Non-pigmented ciliary epithelial cell (primary cell): Measurements from ENCODE around the gene FBXO4.
"Not testable (repeated sequence)": the region's sequence is repeated elsewhere in the genome, so short reads cannot be mapped to it uniquely, and the experiment has no call there.

ENCODE experiments used
- DNase-seq: peaks from one replicate; pipeline ENCODE4 v3.0.0-alpha.2; 2010; ENCODE audit warnings: low read depth

The FBXO4 gene

DNA sequence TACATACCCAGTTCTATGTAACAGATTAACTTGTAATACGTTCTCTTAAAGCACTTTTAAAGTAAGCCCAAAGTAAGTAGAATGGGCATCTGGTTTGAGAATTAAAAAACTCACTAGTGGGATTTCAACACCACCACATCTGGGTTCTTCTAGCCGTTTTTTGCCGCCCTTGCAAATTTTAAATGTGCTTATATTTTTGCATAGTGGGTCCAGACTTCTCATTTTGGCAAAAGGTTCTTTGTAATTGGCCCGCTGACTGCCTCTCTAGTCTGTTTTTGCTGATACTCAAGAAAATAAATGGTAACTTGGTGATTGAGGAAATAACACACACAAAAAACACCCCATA lies 582 bp upstream of the FBXO4 start:
- DNase-seq = no peak

DNA sequence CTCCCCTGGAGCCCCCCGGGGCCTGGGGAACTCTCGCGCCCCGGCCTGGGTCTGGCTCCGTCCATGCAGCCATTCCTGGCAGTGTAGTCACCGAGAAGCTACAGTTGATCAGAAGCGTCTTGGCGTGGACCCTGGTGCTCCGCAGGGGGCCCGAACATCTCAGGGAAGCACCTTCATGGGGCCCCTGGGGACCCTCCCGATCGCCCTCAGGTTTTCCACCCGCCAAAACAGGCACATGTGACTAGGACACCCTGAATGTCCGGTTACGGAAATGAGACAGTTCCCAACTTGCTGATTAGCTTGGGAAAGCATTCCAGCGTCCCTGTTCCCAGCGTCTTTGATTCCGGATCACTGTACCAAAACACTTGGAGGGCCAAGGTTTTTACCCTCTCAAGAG lies 472 bp downstream of the FBXO4 start:
- DNase-seq = no peak

DNA sequence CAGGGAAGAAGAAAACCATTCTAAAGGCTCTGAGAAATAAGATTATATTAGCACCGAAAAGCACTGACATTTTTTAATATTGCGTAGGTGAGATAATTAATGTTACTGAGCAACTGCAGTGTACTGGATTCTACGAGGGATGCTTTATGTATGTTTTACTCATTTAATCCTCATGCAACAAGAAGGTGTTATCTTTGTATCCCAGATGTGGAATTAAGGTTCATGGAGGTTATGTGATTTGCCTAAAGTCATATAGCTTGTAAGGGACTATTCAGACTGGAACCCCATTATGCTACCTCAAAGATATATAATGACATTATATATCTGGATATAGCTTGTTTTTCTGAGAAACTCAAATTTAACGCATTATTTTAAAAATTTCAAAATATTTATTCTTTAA lies 2.5 kb downstream of the FBXO4 start:
- DNase-seq = no peak

DNA sequence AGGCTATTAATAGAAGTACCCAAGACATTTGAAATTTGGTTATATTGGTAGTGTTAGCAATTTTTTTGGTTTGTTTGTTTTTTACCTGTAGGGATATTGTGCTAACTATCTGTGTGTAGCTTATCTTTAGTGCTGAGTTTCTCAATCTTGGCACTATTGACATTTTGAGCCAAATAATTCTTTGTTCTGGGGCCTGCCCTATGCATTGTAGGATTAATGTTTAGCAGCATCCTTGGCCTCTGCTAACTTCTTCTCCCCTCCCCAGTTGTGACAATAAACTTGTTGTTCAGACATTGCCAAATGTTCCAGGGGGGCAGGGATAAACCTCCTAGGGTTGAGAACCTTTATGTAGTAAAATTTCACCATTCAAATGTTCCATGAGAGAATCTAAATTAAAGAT lies 4.0 kb downstream of the FBXO4 start:
- no peak for DNase-seq

DNA sequence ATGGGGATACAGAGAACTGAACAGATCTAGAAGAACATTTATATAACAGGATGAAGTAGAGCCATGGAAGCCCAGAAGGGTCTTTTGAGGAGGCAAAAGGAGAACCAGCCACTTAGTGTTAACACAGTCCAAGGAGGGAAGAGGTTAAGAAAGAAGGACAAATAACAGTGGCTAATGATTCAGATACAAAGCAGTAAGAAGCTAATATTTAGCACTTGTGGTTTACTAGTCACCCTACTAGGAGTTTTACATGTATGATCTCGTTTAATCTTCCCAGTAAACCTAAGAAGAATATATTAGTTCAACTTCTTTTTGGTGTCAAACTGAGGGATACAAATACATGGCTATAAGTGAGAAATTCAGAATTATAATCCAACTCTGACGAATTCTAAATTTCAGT lies 7.7 kb downstream of the FBXO4 start:
- DNase-seq = no peak

DNA sequence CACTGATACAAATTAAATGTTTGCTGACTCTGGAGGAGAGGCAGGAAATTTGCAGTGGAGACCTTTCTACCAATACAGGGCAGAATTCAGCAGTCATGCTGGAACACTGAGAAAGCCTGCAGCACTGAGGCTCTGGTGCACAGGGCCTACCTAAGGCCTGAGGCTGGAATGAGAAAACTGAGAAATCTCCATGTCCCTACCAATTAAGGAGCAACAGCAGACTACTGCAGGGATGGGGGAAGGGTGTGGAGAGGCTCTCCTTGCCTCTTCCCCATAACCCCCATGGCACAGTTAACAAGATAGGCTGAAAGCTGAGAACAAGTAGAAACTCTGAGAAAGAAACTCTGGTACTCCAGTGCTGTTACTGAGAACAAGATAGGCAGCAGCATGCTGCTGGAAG lies 10.5 kb downstream of the FBXO4 start:
- no peak for DNase-seq

DNA sequence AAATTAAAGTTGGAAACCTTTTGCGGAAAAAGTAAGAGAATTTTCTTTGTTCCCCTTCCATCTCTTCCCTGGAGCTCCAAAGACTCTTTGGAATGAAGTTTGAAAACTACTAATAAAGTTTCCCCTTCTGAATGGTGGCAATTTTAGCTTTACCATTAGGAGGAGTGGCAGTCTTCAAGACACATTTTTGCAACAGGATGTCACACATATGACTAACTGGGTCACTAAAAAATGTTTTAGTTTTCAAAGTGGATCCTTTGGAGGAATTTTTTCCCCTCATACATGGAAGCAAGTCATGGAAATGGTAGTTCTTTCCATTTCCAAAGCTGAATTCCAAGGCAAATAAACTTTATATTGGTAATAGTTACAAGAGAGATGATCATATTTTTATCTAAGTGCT lies 15.6 kb downstream of the FBXO4 start:
- no peak for DNase-seq

DNA sequence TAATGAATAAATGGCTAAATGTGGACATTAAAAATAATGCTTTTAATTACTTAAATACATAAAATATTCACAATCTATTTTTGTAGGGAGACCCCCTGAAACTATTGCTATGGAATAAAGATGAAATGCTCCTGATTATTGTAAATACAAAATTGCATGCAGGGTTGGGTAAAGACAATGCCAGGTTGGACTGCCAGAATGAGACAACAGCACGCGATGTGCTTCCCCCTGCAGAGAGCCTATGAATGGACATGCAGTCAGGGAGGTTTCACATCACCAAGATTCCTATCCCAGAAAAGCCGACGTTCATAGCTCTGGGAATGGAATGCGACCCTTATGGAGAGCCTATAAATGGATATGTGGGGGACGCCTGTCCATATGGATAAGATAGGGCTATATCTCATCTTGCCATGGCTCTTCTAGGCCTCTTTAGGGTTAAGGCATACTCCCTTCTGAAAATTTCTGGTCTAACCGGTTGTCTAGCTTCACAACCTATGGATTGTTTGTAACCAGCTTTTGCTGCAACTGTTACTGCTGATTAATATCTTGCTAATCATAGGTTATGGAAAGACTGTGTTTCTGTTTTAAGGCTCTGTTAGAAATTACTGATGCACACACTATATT lies 20.4 kb downstream of the FBXO4 start:
- not testable (repeated sequence) for DNase-seq

DNA sequence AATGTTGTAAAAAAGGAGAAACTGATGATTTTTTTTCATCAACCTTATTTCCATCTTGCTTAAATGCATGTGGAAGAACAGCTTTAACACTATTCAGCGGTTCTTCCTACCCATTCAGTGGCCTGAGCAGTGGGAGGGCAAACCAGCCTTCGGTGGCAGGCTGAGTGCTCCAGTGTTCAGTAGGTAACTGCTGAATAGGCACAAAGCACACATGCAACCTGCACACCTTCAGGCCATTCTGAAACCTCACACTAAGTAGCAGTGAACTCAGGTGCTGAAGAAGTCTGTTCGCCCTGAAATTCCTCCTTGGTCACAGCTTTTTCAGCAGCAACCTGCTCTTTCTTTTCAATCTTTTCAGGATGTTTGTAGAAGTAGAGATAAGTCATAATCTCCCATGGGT lies 26.1 kb downstream of the FBXO4 start:
- DNase-seq = no peak

DNA sequence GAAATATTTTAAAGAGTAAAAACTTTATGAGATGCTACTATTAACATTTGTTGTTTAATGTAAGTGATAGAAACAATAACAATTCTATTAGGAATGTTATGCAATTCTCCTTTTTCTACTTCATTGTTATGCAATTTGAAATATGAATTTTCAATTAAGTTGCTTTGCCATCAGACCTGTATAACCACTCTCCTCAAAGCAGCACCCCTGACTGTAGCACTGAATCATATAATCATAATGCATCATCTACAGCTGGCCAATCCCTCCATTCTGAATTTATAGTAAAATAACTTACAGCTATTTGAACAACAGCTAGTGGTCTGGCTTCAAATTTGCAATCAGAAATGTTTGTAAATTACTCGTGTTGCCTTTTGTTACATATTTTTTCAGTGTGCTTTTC lies 29.2 kb downstream of the FBXO4 start:
- no peak for DNase-seq

DNA sequence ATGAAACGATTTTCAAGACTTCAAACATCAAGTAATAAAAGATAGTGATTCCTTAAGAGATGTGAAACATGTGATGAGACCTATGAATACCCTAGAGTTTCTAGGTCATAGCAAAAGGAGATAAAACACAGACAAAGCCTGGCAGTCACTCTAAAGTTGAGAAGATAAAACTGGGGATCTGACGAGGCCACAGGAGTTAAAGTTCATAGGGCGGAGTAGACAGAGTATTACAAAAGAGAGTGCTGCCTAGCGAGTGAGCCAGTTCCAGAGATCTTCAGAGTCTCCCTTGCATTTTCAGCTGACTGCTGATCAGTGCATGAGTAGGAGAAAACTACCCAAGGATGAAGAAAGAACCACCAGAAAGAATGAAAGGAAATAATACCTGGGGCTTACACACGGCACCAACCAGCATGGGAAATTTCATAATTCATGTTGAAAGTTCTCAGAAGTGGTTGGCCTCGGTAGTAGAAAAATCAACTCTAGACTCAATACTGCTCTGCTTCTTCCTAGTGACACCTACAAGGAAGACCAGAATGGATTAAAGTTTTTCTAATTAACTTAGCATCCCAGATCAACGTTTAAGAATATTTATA lies 30.4 kb downstream of the FBXO4 start:
- DNase-seq = no peak

DNA sequence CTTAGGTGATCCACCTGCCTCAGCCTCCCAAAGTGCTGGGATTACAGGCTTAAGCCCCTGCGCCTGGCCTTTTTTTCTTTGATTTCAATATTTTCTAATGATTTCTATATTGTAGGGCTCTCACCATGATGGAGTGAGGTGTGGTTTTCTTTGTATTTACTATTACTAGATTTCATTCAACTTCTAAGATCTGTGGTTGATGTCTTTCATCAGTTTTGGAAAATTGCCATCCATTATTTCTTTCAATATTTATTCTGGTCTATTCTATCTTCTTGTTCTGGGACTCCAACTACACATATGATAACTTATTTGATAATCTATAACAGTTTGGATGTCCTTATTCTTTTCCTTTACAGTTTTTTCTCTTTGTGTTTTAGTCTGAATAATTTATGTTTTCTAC lies 31.9 kb downstream of the FBXO4 start:
- no peak for DNase-seq

DNA sequence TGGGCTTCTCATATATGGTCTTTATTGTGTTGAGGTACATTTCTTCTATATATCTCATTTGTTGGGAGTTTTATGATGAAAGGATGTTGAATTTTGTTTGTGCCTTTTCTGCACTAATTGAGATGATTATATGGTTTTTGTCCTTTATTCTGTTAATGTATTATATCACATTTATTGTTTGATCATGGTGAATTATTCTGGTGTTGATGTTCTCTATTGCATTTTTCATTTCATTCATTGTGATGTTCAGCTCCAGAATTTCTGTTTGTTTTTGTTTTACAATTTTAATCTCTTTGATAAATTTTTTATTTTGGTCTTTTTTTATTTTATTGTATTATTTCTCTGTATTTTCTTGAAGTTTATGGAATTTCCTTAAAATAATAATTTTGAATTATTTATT lies 35.4 kb downstream of the FBXO4 start:
- no peak for DNase-seq

DNA sequence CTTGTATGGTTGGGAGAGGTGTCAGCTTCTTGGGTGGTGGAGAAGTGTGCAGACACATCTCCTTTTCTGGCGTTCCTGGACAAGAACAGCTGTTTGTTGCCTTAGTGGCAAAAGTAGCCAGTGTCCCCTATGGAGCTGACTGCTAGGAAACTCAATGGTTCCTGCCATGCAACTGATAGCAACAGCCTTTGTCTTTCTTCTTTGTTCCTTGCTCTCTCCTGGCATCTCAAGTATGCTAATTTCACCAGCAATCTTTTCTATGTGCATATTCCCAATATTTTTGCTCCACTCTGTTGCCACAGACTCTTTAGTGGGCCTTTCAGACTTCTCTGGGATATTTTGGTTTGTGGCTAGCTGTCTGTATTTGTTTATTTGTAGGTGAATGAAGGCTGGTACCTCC lies 36.7 kb downstream of the FBXO4 start:
- no peak for DNase-seq

DNA sequence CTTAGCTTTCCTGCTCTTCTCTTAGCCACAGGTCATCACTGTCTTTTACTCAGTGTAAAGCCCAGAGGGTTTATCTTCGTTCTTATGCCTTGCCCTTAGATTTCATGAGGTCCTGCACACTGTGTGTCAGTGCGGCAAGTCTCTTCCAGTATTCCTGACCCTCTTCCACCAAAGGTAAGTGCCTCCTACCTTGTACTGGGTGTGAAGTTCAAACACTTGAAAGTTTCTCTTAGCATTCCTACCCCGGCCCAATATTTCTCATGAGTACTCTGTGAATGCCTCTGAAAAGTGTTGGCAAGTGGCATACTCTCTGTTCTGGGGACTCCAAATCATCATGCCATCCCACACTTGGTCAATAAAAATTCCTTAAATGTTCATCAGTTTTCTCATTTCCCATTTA lies 37.4 kb downstream of the FBXO4 start:
- DNase-seq = no peak

DNA sequence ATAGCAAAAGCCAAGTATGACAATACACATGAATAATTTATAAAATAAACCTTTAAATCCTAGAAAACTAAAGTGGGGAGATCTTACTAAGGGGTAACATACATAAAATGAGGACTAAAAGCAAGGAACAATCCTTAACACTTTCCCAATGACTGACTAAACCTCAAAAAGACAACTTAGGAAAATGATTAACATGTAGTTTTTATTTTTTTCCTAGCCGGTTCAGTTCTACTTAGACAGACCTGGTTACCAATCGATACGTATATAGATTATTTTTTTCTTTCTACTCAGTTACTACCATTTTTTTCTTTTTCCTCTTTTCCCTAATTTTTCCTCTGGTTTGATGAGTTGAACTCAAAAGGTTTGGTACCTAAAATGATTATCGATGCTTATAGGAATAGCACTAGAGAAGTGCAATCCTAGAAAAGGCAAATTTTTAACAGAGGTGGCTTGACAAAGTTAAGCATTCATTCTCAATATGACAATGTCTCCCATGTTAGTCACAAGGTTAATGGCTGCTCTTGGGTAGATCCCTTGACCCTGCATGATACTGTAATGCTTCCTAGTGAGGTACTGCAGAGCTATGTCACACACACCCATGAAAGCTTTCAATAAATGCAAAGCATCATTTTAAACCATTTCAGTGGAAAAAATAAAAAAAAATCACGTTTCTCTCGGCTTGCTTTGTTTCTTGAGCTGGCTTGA lies 41.5 kb downstream of the FBXO4 start:
- DNase-seq = no peak

DNA sequence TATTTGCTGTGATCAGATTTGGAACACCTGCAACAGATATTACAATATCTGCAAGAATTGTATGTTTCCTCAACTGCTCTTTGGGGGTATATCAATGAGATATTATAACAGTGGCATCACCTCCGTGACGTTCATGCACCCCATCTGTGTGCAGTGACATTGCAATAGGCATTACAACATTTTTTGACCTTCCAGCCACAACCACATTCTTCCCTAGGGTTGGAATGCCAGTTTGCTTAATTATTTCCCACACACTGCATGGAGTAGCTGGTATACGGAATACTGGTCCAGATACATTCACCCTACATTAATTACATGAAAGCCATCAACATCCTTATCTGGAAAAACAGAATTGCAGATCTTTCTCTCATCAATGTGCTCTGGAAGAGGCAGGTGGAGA lies 42.3 kb downstream of the FBXO4 start:
- DNase-seq = no peak

DNA sequence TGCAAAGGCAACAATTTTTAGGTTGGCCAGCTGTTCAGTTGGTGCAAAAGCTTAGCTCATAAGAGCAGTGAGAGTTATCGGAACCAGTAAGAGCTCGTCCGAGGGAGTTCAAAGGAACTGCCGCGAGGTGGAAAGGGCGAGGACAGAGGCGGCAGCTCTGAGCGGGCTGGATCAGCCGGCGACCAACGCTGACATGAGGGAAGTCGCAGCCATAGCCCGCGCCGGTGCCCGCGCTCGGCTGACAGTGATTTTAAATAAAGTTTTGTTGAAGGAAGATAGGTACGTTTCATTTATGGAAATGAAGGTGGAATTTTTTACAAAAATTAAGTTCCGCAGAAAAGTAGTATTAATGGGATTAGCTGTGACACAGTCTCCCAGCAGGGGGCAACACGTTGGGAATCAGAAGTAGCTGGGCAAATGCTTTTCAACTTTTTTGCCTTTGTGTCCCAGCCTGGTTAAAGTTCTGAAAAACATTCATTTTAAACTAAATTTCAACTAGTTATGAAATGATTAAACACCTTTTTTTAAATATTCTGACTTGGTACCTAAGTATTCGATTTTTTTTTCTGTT lies 43.2 kb downstream of the FBXO4 start:
- no peak for DNase-seq

DNA sequence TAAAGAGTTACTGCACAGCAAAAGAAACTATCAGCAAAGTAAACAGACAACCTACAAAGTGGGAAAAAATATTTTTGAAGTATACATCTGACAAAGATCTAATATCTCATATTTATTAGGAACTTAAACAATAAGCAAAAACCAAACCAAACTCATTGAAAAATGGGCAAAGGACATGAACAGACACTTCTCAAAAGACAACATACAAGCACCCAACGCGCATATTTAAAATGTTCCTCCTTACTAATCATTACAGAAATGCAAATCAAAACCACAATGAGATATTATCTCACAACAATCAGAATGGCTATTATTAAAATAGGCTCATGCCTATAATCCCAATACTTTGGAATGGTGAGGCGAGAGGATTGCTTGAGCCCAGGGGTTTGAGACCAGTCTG lies 48.0 kb downstream of the FBXO4 start:
- DNase-seq = no peak

DNA sequence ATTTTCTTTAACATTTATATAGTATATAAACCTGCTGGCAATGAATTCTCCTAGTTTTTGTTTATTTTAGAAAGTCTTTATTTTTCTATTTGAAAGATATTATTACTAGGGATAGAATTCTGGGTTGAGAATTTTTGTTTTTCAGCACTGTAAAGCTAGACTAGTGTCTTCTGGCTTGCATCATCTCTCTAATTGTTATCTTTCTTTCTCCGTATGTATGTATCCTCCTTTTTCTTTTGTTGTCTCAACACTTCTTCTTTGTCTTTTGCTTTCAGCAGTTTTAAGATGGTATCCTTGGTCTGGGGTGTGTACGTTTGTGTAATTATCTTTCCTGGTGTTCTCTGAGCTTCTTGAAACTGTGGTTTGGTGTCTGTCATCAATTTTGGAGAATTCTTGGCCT lies 48.8 kb downstream of the FBXO4 start:
- DNase-seq = no peak

DNA sequence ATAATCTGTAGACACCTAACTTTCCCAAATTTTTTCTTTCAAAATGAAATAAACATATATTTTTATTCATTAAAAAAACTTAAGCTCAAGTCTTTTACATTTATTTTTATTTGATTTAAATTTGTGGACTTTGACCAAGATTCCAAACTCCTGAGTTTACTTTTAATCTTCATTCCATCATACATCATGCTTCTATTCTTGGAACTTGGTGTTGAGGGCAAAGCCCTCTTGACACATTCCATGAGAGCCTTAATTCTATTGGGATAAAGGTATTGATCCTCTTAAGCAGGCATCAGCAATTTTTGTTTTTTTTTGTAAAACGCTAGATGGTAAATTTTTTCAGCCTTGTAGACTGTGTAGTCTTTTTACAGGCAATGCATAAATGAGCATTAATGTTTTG lies 53.6 kb downstream of the FBXO4 start:
- no peak for DNase-seq

DNA sequence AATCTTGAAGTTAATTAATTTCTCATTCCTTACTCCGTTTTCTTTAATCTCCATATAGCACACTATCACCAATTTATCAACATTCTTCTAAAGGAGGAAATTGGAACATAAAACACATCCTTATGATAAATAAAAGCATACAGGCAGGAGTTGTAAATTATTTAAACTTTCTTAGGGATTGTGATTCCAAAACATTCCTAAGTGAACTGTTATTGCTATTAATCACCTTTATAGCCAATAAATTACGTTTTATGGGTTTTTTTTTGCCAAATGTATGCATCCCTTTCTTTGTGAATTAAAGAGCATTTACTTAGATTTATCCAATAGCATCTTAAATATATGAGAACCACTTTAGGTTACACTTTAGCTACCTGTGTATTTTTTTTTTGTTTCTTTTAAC lies 55.3 kb downstream of the FBXO4 start:
- DNase-seq = no peak

DNA sequence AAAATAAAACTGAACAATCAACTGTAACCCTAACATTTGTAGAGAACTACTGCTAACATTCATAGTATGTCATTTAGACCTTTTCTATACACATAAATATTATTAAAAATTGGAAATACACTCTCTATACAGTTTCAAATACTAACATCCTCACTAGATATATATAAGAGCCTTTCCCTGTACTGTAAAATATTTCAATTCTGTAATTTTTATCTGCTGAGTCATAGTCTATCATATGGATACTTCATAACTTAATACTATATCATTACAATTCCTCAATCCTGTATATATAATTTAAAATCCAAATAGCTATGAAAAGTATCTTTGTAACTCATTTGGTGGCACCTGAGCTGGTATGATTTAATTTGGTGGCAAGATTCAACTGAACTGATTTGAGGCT lies 55.8 kb downstream of the FBXO4 start:
- no peak for DNase-seq

DNA sequence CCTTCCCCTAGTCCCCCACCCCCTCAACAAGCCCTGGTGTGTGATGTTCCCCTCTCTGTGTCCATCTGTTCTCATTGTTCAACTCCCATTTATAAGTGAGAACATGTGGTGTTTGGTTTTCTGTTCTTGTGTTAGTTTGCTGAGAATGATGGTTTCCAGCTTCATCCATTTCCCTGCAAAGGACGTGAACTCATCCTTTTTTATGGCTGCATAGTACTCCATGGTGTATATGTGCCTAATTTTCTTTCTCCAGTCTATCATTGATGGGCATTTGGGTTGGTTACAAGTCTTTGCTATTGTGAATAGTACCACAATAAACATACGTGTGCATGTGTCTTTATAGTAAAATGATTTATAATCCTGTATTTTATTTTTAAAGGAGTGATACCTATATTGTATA lies 57.8 kb downstream of the FBXO4 start:
- DNase-seq = not testable (repeated sequence)
